Glutamatergic neuron (in vitro differentiated cells): ENCODE results near the gene SLC6A3. TPM values are rescaled to one million over a fixed set of nuclear protein-coding genes. Genes with fewer than 3 reads are reported as not detected.
"Not testable (repeated sequence)": the region's sequence is repeated elsewhere in the genome, so short reads cannot be mapped to it uniquely, and the experiment has no call there.

Experiments used
- DNase-seq: peaks from one replicate; pipeline ENCODE4 v3.0.0; 2022
- H3K27ac Mint-ChIP-seq: one replicate; pipeline ENCODE4 v1.8.0; 2020; ENCODE audit warnings: mild to moderate bottlenecking, mixed read lengths, inconsistent platforms; ENCODE audit not compliant: unreplicated experiment
- H3K27me3 Mint-ChIP-seq: one replicate; pipeline ENCODE4 v1.8.0; 2020; ENCODE audit warnings: mild to moderate bottlenecking, moderate library complexity, mixed read lengths, inconsistent platforms; ENCODE audit not compliant: unreplicated experiment
- H3K36me3 Mint-ChIP-seq: one replicate; pipeline ENCODE4 v1.8.0; 2020; ENCODE audit warnings: mild to moderate bottlenecking, mixed read lengths, inconsistent platforms; ENCODE audit not compliant: unreplicated experiment
- H3K4me1 Mint-ChIP-seq: one replicate; pipeline ENCODE4 v1.8.0; 2020; ENCODE audit warnings: mild to moderate bottlenecking, low read depth, mixed read lengths, inconsistent platforms; ENCODE audit not compliant: unreplicated experiment
- H3K4me3 Mint-ChIP-seq: one replicate; pipeline ENCODE4 v1.8.0; 2020; ENCODE audit warnings: mild to moderate bottlenecking, mixed read lengths, inconsistent platforms; ENCODE audit not compliant: unreplicated experiment
- H3K9me3 Mint-ChIP-seq: one replicate; pipeline ENCODE4 v1.8.0; 2020; ENCODE audit warnings: mild to moderate bottlenecking, moderate library complexity, mixed read lengths, inconsistent platforms; ENCODE audit not compliant: unreplicated experiment
- total RNA-seq: library from RNA; stranded (reverse); fragmentation: NEBNext Ultra II Directional; extraction: Animal tissue kit (Norgen Biotek cat#: 25700); gene quantifications from one replicate; pipeline ENCODE4 v1.2.1, GENCODE V29; 2021; ENCODE audit not compliant: unreplicated experiment
- TF ChIP-seq, protein P1 (sequence below): fragments of 200-600 bp; sonication (generic); IDR thresholded peaks from one replicate; pipeline ENCODE4 v1.5.0; 2021; ENCODE audit not compliant: partially characterized antibody, unreplicated experiment

Gene SLC6A3
- total RNA-seq, 1 donor from 2014 or later: 22.4 TPM

DNA sequence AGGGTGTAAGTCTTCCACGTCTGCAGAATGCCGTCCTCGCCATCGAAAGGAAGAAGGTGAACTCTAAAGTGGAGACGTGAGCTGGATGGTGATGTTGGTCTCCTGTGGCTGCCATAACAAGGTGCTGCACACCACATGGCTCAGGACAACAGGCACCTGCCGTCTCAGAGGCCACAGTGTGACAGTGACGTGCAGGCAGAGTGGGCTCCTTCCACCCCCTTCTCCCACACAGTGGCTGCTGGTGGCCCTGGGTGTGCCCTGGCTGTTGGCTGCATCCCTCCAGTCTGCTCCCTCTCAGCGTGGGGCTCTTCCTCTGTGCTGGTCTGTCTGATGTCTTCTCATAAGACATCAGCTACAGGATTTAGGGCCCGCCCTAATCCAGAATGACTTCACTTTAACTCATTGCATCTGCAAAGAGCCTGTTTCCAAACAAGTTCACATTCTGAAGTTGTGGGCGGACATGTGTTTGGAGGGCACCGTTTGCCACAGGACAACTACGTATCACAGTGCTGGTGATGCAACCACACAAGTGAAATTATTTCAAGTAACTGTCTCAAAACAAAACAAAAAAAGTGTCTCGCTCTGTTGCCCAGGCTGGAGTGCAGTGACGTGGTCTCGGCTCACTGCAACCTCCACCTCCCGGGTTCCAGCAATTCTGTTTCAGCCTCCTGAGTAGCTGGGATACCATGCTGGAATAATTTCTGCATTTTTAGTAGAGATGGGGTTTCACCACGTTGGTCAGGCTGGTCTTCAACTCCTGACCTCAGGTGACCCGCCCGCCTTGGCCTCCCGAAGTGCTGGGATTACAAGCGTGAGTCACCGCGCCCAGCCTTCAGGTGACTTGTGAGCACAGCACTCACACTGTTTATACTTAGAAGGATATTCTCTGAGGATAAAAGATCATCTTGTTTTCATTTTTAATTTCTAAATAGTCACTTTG lies 69.1 kb downstream of the SLC6A3 start:
- no peak overlapping the region for H3K27ac Mint-ChIP-seq
- H3K4me3 Mint-ChIP-seq: no peak overlapping the region
- H3K9me3 Mint-ChIP-seq: peaks cover 10% of the 10 kb centered on the region
- TF ChIP-seq, protein P1, sequence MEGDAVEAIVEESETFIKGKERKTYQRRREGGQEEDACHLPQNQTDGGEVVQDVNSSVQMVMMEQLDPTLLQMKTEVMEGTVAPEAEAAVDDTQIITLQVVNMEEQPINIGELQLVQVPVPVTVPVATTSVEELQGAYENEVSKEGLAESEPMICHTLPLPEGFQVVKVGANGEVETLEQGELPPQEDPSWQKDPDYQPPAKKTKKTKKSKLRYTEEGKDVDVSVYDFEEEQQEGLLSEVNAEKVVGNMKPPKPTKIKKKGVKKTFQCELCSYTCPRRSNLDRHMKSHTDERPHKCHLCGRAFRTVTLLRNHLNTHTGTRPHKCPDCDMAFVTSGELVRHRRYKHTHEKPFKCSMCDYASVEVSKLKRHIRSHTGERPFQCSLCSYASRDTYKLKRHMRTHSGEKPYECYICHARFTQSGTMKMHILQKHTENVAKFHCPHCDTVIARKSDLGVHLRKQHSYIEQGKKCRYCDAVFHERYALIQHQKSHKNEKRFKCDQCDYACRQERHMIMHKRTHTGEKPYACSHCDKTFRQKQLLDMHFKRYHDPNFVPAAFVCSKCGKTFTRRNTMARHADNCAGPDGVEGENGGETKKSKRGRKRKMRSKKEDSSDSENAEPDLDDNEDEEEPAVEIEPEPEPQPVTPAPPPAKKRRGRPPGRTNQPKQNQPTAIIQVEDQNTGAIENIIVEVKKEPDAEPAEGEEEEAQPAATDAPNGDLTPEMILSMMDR: no peak
- peaks cover 14% of the 10 kb centered on the region for H3K36me3 Mint-ChIP-seq
- no peak for DNase-seq
- peaks cover 4% of the 10 kb centered on the region for H3K27me3 Mint-ChIP-seq
- peaks cover 3% of the 10 kb centered on the region for H3K4me1 Mint-ChIP-seq

DNA sequence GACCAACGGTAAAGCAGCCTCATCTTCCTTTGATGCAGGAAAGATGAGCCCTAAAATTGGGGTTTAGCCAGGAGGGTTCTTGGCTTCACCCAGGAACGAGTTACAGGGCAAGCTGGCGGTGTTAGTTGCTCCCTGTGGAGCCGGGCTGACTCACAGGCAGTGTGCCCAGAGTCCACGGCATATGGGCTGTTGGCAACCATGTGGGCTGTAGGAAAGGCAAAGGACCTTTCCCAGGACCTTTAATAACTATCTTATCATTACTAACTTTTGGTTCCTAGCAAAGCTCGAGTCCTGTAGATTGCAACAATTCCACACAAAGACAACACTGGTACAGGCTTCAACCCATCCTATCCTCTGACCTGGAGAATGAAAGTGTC lies 70.6 kb downstream of the SLC6A3 start:
- H3K4me3 Mint-ChIP-seq: no peak overlapping the region

DNA sequence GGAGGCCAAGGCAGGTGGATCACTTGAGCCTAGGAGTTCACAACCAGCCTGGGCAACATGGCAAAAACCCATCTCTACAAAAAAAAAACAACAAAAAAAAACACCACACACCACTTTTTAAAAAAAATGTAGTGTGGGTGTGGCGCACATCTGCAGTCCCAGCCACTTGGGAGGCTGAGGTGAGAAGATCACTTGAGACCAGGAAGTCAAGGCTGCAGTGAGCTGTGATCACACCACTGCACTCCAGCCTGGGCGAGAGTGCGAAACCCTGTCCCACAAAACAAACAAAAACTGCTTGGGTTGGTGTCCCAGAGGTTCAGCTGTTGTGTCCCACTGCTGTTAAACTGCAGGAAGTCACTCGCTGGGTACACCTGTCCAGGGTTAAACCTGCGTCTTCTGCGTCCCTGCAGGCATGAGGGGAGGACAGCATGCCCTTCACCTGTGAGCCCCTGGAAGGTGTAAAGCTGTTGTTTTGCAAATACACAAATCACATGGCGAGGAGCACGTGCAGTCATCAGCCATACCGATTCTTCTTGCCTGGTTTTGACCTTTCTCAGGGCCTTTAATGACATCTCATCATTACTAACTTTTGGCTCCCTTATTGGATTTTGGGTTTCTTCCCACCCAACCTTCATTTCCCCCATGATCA lies 71.1 kb downstream of the SLC6A3 start:
- no peak for DNase-seq
- H3K4me3 Mint-ChIP-seq: no peak overlapping the region
- peaks cover 4% of the 10 kb centered on the region for H3K27me3 Mint-ChIP-seq
- peaks cover 6% of the 10 kb centered on the region for H3K9me3 Mint-ChIP-seq
- H3K4me1 Mint-ChIP-seq: no peaks in the 10 kb centered on the region
- no peak overlapping the region for H3K27ac Mint-ChIP-seq
- peaks cover 5% of the 10 kb centered on the region for H3K36me3 Mint-ChIP-seq
- TF ChIP-seq, protein P1: no peak

More for the DNA sequence above, 70.6 kb downstream of the SLC6A3 start:
- H3K4me1 Mint-ChIP-seq: no peaks in the 10 kb centered on the region
- peaks cover 8% of the 10 kb centered on the region for H3K36me3 Mint-ChIP-seq
- no peak overlapping the region for H3K27ac Mint-ChIP-seq
- no peak for DNase-seq
- TF ChIP-seq, protein P1: no peak
- H3K9me3 Mint-ChIP-seq: peaks cover 9% of the 10 kb centered on the region
- peaks cover 4% of the 10 kb centered on the region for H3K27me3 Mint-ChIP-seq

DNA sequence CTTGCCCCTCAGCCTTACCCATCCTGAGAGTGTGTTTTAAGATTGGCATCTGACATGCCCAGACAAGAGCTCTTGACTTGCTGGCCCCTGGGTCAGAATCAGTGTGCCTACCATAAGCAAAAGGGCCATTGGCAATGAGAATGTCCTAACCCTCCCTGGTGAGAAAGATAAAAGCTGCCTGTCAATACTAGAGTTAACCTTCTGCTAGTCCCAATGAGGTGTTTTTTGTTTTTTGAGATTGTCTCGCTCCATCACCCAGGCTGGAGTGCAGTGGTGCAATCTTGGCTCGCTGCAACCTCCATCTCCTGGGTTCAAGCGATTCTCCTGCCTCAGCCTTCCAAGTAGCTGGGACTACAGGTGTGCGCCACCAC lies 73.3 kb downstream of the SLC6A3 start:
- H3K4me3 Mint-ChIP-seq, H3K27me3 Mint-ChIP-seq, H3K36me3 Mint-ChIP-seq, H3K4me1 Mint-ChIP-seq, H3K9me3 Mint-ChIP-seq, DNase-seq, H3K27ac Mint-ChIP-seq: not testable (repeated sequence)

DNA sequence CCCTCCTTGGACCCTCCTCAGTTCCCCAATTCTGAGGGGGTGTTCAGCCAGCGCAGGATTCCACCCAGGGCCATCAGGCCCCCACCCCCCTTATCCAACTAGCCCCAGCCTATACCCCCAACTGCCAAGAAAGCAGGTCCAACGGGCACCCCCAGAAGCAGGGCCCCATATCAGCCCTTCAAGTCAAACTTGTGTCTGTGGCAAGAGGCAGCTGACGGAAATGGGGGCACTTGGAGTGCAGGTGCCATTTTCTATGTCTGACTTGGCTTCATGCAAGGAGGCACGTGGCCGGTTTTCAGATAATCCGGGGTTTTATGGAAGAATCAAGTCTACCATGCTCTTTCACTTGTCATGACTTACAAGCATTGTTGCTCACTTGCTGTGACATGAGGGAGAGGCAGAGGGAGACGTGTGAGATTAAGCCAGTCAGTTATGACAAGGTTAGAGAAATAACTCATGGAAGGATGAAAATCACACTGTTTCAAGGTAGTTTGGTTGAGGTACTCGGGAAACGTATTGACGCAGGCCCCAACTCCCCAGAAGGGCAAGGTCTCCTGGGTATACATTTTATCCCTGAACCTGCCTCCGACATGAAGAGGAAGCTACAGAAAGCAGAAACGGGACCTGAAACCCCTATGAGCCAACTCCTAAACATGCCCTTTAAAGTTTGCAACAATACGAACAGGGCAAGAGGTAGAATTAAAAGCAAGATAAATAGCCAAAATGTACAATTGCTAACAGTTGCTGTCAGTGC lies 73.8 kb downstream of the SLC6A3 start:
- H3K27me3 Mint-ChIP-seq: peaks cover 4% of the 10 kb centered on the region

More for the DNA sequence above, 73.8 kb downstream of the SLC6A3 start:
- no peak overlapping the region for H3K27ac Mint-ChIP-seq
- no peak for DNase-seq
- peaks cover 6% of the 10 kb centered on the region for H3K4me1 Mint-ChIP-seq
- TF ChIP-seq, protein P1: no peak
- H3K36me3 Mint-ChIP-seq: no peaks in the 10 kb centered on the region
- H3K4me3 Mint-ChIP-seq: no peak overlapping the region
- H3K9me3 Mint-ChIP-seq: no peaks in the 10 kb centered on the region
